HepG2 (cell line): ENCODE measurements around the gene C1orf74. TPM values are rescaled to one million over a fixed set of nuclear protein-coding genes. Genes with fewer than 3 reads are reported as not detected.

Experiments used
- AGO2 ChIP-seq: fragments of 200-400 bp; formaldehyde crosslinking; optimal IDR thresholded peaks from 2 replicates; pipeline ENCODE3; 2017; ENCODE audit warnings: mild to moderate bottlenecking, low read depth, low read length, moderate library complexity
- CENPX ChIP-seq: sonication (generic); formaldehyde crosslinking; IDR thresholded peaks from 2 replicates; pipeline ENCODE4 v1.9.0; 2021; ENCODE audit warnings: mild to moderate bottlenecking, missing genetic modification reagents, moderate library complexity
- DMAP1 ChIP-seq: IDR thresholded peaks from 2 replicates; pipeline ENCODE4 v1.6.1; 2016
- GATA4 ChIP-seq: sonication (generic); IDR thresholded peaks from 2 replicates; pipeline ENCODE4 v1.6.1; 2016; ENCODE audit warnings: antibody characterized with exemption, low read depth, borderline replicate concordance
- HMGA1 ChIP-seq: sonication (generic); formaldehyde crosslinking; conservative IDR thresholded peaks from 2 replicates; pipeline ENCODE4 v1.4.0; 2020; ENCODE audit warnings: missing genetic modification reagents
- JUND ChIP-seq: sonication (generic); formaldehyde crosslinking; IDR thresholded peaks from 2 replicates; pipeline ENCODE4 v1.8.0; 2022; ENCODE audit warnings: mild to moderate bottlenecking, missing genetic modification reagents
- MBNL3 ChIP-seq: fragments of 250-450 bp; sonication (Bioruptor Pico); conservative IDR thresholded peaks from 2 replicates; pipeline ENCODE4 v1.8.0; 2022; ENCODE audit warnings: mild to moderate bottlenecking, inconsistent platforms
- SKI ChIP-seq: fragments of 450-650 bp; IDR thresholded peaks from one replicate; pipeline ENCODE4 v1.6.1; 2018; ENCODE audit warnings: mild to moderate bottlenecking; ENCODE audit not compliant: partially characterized antibody
- SRSF9 ChIP-seq: fragments of 200-400 bp; formaldehyde crosslinking; IDR thresholded peaks from 2 replicates; pipeline ENCODE4 v1.6.1; 2018; ENCODE audit warnings: borderline replicate concordance, mild to moderate bottlenecking, low read depth, low read length; ENCODE audit not compliant: insufficient read depth, poor library complexity, severe bottlenecking
- TBX2 ChIP-seq: sonication (generic); formaldehyde crosslinking; IDR thresholded peaks from 2 replicates; pipeline ENCODE4 v1.5.0; 2020; ENCODE audit warnings: missing genetic modification reagents, mild to moderate bottlenecking, borderline replicate concordance
- ZNF10 ChIP-seq: sonication (generic); formaldehyde crosslinking; IDR thresholded peaks from 2 replicates; pipeline ENCODE4 v1.4.0; 2020; ENCODE audit warnings: mild to moderate bottlenecking, low read depth, missing genetic modification reagents, borderline replicate concordance
- ZNF335 ChIP-seq: sonication (generic); formaldehyde crosslinking; IDR thresholded peaks from 2 replicates; pipeline ENCODE4 v1.4.0; 2020; ENCODE audit warnings: missing genetic modification reagents
- ZNF441 ChIP-seq: sonication (generic); formaldehyde crosslinking; IDR thresholded peaks from 2 replicates; pipeline ENCODE4 v1.7.0; 2021; ENCODE audit warnings: missing genetic modification reagents, borderline replicate concordance
- ZNF468 ChIP-seq: sonication (generic); formaldehyde crosslinking; IDR thresholded peaks from 2 replicates; pipeline ENCODE4 v1.8.0; 2022; ENCODE audit warnings: mild to moderate bottlenecking, moderate library complexity, missing genetic modification reagents
- ZNF546 ChIP-seq: sonication (generic); formaldehyde crosslinking; conservative IDR thresholded peaks from 2 replicates; pipeline ENCODE4 v1.8.1; 2023; ENCODE audit warnings: mild to moderate bottlenecking, missing genetic modification reagents
- polyA plus RNA-seq, 8 experiments: library from polyadenylated mRNA; depleted of rRNA in 3 of 8; stranded (reverse) in 7 of 8; unstranded in 1 of 8; fragments of >200 nt; fragmentation: Illumina TruSeq in 4 of 8; extraction: Trizol in 4 of 8; gene quantifications; 2 replicates each; pipeline versions ENCODE4 v1.2.1 to v1.2.3, GENCODE V29; 2011 to 2016; ENCODE audit warnings: low read depth in 4 of 8, missing spikeins in 1 of 8, mixed read lengths in 1 of 8; ENCODE audit not compliant: insufficient read depth in 1 of 8
- total RNA-seq, 5 experiments: library from RNA; depleted of rRNA; stranded (reverse); fragments of >200 nt; fragmentation: Illumina TruSeq; extraction: Trizol; gene quantifications; 2 replicates each; pipeline ENCODE4 v1.2.3, GENCODE V29; 2016; ENCODE audit warnings: low read depth in 1 of 5
- TF ChIP-seq, protein P1 (sequence below): sonication (generic); formaldehyde crosslinking; IDR thresholded peaks from 2 replicates; pipeline ENCODE4 v1.4.0; 2020; ENCODE audit warnings: missing genetic modification reagents
- TF ChIP-seq, protein P2 (sequence below): IDR thresholded peaks from 2 replicates; pipeline ENCODE4 v1.6.1; 2016; ENCODE audit warnings: missing biosample characterization, missing genetic modification reagents, low read depth
- TF ChIP-seq, protein P3 (sequence below): sonication (generic); formaldehyde crosslinking; IDR thresholded peaks from 2 replicates; pipeline ENCODE4 v1.9.0; 2021; ENCODE audit warnings: missing genetic modification reagents, borderline replicate concordance
- TF ChIP-seq, protein P4 (sequence below): sonication (generic); formaldehyde crosslinking; IDR thresholded peaks from 2 replicates; pipeline ENCODE4 v1.4.0; 2020; ENCODE audit warnings: missing genetic modification reagents, borderline replicate concordance

The C1orf74 gene
- total and polyA plus RNA-seq, 2 of the 13 experiments (the other 11 are each of a cell fraction or from before 2014, with no cell fraction given) = 0.33 to 0.71 TPM

DNA sequence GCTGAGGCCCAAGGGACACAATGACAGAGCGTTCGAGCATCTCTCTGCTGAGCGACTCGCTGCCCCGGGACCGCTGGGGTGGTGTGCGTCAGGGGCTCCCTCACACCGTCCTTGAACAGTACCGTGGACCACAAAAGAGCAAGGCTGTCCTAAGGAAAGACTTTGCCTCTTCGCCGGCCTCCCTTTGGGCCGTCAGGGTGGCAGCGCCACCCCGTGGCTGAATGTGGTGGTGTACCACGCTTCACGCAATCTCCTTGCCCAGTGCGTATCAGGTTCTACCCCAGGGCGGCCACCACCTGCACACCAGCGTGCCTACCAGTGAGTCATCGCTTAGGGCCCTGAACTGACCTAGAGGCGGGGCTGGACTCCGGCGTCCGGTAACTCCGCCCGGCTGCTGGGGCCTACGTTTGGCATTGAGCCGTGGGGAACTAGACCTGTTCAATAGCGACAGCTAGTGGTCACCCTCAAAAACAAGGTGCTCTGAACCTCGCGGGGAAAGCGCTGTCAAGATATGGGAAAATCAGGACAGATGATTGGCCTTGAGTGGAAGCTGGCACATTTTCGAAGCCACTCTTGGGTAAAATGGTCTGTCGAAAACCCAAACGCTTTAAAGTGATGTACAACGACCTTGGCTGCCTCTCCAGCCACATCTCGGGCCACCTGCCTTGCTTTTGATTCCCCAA is 36.6 kb downstream of the C1orf74 start (continued):
- TF ChIP-seq, protein P1, sequence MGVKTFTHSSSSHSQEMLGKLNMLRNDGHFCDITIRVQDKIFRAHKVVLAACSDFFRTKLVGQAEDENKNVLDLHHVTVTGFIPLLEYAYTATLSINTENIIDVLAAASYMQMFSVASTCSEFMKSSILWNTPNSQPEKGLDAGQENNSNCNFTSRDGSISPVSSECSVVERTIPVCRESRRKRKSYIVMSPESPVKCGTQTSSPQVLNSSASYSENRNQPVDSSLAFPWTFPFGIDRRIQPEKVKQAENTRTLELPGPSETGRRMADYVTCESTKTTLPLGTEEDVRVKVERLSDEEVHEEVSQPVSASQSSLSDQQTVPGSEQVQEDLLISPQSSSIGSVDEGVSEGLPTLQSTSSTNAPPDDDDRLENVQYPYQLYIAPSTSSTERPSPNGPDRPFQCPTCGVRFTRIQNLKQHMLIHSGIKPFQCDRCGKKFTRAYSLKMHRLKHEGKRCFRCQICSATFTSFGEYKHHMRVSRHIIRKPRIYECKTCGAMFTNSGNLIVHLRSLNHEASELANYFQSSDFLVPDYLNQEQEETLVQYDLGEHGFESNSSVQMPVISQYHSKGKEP (CRISPR knock-in tag) = no peak
- TF ChIP-seq ZNF546 (no peak), ZNF441 (CRISPR knock-in tag) (peak; percentile 39; the same call in 1 of the 2 replicates), CENPX (no peak), SRSF9 (no peak), GATA4 (no peak), ZNF10 (CRISPR knock-in tag) (no peak), ZNF335 (CRISPR knock-in tag) (no peak), SKI (peak; percentile 50), DMAP1 (CRISPR knock-in tag) (no peak), AGO2 (no peak), ZNF468 (CRISPR knock-in tag) (no peak), MBNL3 (no peak), HMGA1 (CRISPR knock-in tag) (no peak), JUND (CRISPR knock-in tag) (peak; percentile 96), TBX2 (CRISPR knock-in tag) (no peak; the same call in 1 of the 2 replicates)
- TF ChIP-seq, protein P2, sequence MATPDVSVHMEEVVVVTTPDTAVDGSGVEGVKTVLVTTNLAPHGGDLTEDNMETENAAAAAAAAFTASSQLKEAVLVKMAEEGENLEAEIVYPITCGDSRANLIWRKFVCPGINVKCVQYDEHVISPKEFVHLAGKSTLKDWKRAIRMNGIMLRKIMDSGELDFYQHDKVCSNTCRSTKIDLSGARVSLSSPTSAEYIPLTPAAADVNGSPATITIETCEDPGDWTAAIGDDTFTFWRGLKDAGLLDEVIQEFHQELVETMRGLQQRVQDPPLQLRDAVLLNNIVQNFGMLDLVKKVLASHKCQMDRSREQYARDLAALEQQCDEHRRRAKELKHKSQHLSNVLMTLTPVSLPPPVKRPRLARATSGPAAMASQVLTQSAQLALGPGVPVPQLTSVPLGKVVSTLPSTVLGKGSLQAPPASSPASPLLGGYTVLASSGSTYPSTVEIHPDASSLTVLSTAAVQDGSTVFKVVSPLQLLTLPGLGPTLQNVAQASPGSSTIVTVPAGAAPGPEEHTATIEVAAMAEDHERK (CRISPR knock-in tag) = no peak
- TF ChIP-seq, protein P3, sequence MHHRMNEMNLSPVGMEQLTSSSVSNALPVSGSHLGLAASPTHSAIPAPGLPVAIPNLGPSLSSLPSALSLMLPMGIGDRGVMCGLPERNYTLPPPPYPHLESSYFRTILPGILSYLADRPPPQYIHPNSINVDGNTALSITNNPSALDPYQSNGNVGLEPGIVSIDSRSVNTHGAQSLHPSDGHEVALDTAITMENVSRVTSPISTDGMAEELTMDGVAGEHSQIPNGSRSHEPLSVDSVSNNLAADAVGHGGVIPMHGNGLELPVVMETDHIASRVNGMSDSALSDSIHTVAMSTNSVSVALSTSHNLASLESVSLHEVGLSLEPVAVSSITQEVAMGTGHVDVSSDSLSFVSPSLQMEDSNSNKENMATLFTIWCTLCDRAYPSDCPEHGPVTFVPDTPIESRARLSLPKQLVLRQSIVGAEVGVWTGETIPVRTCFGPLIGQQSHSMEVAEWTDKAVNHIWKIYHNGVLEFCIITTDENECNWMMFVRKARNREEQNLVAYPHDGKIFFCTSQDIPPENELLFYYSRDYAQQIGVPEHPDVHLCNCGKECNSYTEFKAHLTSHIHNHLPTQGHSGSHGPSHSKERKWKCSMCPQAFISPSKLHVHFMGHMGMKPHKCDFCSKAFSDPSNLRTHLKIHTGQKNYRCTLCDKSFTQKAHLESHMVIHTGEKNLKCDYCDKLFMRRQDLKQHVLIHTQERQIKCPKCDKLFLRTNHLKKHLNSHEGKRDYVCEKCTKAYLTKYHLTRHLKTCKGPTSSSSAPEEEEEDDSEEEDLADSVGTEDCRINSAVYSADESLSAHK = no peak
- TF ChIP-seq, protein P4, sequence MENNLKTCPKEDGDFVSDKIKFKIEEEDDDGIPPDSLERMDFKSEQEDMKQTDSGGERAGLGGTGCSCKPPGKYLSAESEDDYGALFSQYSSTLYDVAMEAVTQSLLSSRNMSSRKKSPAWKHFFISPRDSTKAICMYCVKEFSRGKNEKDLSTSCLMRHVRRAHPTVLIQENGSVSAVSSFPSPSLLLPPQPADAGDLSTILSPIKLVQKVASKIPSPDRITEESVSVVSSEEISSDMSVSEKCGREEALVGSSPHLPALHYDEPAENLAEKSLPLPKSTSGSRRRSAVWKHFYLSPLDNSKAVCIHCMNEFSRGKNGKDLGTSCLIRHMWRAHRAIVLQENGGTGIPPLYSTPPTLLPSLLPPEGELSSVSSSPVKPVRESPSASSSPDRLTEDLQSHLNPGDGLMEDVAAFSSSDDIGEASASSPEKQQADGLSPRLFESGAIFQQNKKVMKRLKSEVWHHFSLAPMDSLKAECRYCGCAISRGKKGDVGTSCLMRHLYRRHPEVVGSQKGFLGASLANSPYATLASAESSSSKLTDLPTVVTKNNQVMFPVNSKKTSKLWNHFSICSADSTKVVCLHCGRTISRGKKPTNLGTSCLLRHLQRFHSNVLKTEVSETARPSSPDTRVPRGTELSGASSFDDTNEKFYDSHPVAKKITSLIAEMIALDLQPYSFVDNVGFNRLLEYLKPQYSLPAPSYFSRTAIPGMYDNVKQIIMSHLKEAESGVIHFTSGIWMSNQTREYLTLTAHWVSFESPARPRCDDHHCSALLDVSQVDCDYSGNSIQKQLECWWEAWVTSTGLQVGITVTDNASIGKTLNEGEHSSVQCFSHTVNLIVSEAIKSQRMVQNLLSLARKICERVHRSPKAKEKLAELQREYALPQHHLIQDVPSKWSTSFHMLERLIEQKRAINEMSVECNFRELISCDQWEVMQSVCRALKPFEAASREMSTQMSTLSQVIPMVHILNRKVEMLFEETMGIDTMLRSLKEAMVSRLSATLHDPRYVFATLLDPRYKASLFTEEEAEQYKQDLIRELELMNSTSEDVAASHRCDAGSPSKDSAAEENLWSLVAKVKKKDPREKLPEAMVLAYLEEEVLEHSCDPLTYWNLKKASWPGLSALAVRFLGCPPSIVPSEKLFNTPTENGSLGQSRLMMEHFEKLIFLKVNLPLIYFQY (CRISPR knock-in tag) = no peak
